GM19239 (cell line): Measurements from ENCODE around the gene OBP2A.
"Not testable (repeated sequence)": the region's sequence is repeated elsewhere in the genome, so short reads cannot be mapped to it uniquely, and the experiment has no call there.

Experiments
- DNase-seq: peaks from one replicate; pipeline ENCODE4 v3.0.0; 2011; ENCODE audit warnings: low spot score; ENCODE audit not compliant: insufficient read length
- FAIRE-seq: peaks from 2 replicates; lab custom pipeline; 2011; peaks lifted over from hg19 to GRCh38; lab: Jason Lieb, UNC

OBP2A gene

GRCh38 chr9:135549478-135550343, 3.8 kb downstream of the OBP2A start:
- FAIRE-seq, result not testable (repeated sequence)

GRCh38 chr9:135550344-135550918, 4.5 kb downstream of the OBP2A start:
- no peak for DNase-seq
- FAIRE-seq, result no peak

More at GRCh38 chr9:135549478-135550343, 3.8 kb downstream of the OBP2A start:
- DNase-seq, result not testable (repeated sequence)

GRCh38 chr9:135551031-135551430, 5.1 kb downstream of the OBP2A start:
- FAIRE-seq, result no peak
- no peak for DNase-seq

GRCh38 chr9:135551456-135551855, 5.5 kb downstream of the OBP2A start:
- no peak for DNase-seq
- no peak for FAIRE-seq

- FAIRE-seq (no peak), DNase-seq (no peak)
Observed at GRCh38 chr9:135552021-135552697, 6.2 kb downstream of the OBP2A start.

GRCh38 chr9:135552698-135553171, 6.8 kb downstream of the OBP2A start:
- DNase-seq, result no peak
- FAIRE-seq, result no peak

- FAIRE-seq, result no peak
- no peak for DNase-seq
Observed at GRCh38 chr9:135554718-135555117, 8.8 kb downstream of the OBP2A start.

GRCh38 chr9:135555203-135555602, 9.3 kb downstream of the OBP2A start:
- DNase-seq, result no peak
- no peak for FAIRE-seq

- FAIRE-seq (no peak), DNase-seq (no peak)
Observed at GRCh38 chr9:135555910-135556309, 10.0 kb downstream of the OBP2A start.

- DNase-seq (no peak), FAIRE-seq (no peak)
Observed at GRCh38 chr9:135559606-135560005, 13.7 kb downstream of the OBP2A start.

- DNase-seq, result no peak
- FAIRE-seq, result no peak
Observed at GRCh38 chr9:135561391-135562234, 15.7 kb downstream of the OBP2A start, which contains the start of gene PAEP. Gene PAEP (plus strand): TSS chr9:135561756.

GRCh38 chr9:135562235-135562745, 16.4 kb downstream of the OBP2A start:
- DNase-seq, result no peak
- FAIRE-seq, result no peak

GRCh38 chr9:135563039-135563476, 17.1 kb downstream of the OBP2A start:
- DNase-seq (no peak), FAIRE-seq (no peak)

- FAIRE-seq (no peak), DNase-seq (no peak)
Observed at GRCh38 chr9:135563858-135564257, 17.9 kb downstream of the OBP2A start.

- FAIRE-seq, result no peak
- DNase-seq, result no peak
Observed at GRCh38 chr9:135565141-135565628, 19.3 kb downstream of the OBP2A start.

GRCh38 chr9:135565636-135566035, 19.7 kb downstream of the OBP2A start:
- FAIRE-seq (no peak), DNase-seq (no peak)

GRCh38 chr9:135566552-135566951, 20.6 kb downstream of the OBP2A start:
- FAIRE-seq (no peak), DNase-seq (no peak)

- no peak for DNase-seq
- no peak for FAIRE-seq
Observed at GRCh38 chr9:135567311-135567710, 21.4 kb downstream of the OBP2A start.

GRCh38 chr9:135568026-135568425, 22.1 kb downstream of the OBP2A start:
- FAIRE-seq (no peak), DNase-seq (no peak)

GRCh38 chr9:135570456-135570855, 24.5 kb downstream of the OBP2A start:
- FAIRE-seq (no peak), DNase-seq (no peak)
